HG03558 (cell line): ENCODE data around the gene PIP5KL1.

Experiments used
- ATAC-seq: cut with Tn5 transposase; IDR thresholded peaks from one replicate; pipeline ENCODE4 v1.9.1; 2021; ENCODE audit warnings: moderate number of reproducible peaks; ENCODE audit not compliant: unreplicated experiment; ENCODE audit errors: extremely low read depth

The PIP5KL1 gene

GRCh38 chr9:127935765-127936221, 5.2 kb upstream of the PIP5KL1 start:
- no peak for ATAC-seq

GRCh38 chr9:127934986-127935385, 4.4 kb upstream of the PIP5KL1 start:
- no peak for ATAC-seq

- no peak for ATAC-seq
These were observed 3.7 kb upstream of the PIP5KL1 start for GRCh38 chr9:127934248-127934647.

GRCh38 chr9:127931092-127931881, 710 bp upstream of the PIP5KL1 start:
- no peak for ATAC-seq

GRCh38 chr9:127929625-127929979, 975 bp downstream of the PIP5KL1 start:
- no peak for ATAC-seq

GRCh38 chr9:127928676-127929624, 1.6 kb downstream of the PIP5KL1 start:
- ATAC-seq = no peak

GRCh38 chr9:127927988-127928675, 2.4 kb downstream of the PIP5KL1 start:
- no peak for ATAC-seq

GRCh38 chr9:127927201-127927987, 3.2 kb downstream of the PIP5KL1 start:
- ATAC-seq = no peak

GRCh38 chr9:127926906-127927200, 3.7 kb downstream of the PIP5KL1 start:
- ATAC-seq = no peak

- ATAC-seq = no peak
These were observed 4.3 kb downstream of the PIP5KL1 start for GRCh38 chr9:127925959-127926905.

GRCh38 chr9:127924736-127925444, 5.7 kb downstream of the PIP5KL1 start:
- no peak for ATAC-seq

GRCh38 chr9:127923771-127924170, 6.8 kb downstream of the PIP5KL1 start:
- no peak for ATAC-seq

GRCh38 chr9:127923046-127923445, 7.5 kb downstream of the PIP5KL1 start:
- no peak for ATAC-seq

- no peak for ATAC-seq
These were observed 8.9 kb downstream of the PIP5KL1 start for GRCh38 chr9:127921557-127922120.

GRCh38 chr9:127920794-127921193, 9.8 kb downstream of the PIP5KL1 start:
- ATAC-seq = no peak

- ATAC-seq = no peak
These were observed 11.2 kb downstream of the PIP5KL1 start for GRCh38 chr9:127919253-127919815.

- no peak for ATAC-seq
These were observed 12.1 kb downstream of the PIP5KL1 start for GRCh38 chr9:127918183-127919107.
